HepG2 (cell line): ENCODE results near the gene CLPSL2. TPM values are rescaled to one million over a fixed set of nuclear protein-coding genes. Genes with fewer than 3 reads are reported as not detected.

Experiments
- ASH2L ChIP-seq: fragments of 300-600, 200-600 bp; sonication (generic); IDR thresholded peaks from 2 replicates; pipeline ENCODE4 v1.7.0; 2017; ENCODE audit warnings: low read depth, mild to moderate bottlenecking, moderate library complexity, mixed read lengths, low read length; ENCODE audit not compliant: insufficient read length
- CBX5 ChIP-seq: sonication (generic); formaldehyde crosslinking; IDR thresholded peaks from 2 replicates; pipeline ENCODE4 v1.4.0; 2020; ENCODE audit warnings: missing genetic modification reagents, borderline replicate concordance
- EHMT2 ChIP-seq: fragments of 200-600 bp; sonication (generic); IDR thresholded peaks from 2 replicates; pipeline ENCODE4 v1.7.0; 2017; ENCODE audit warnings: antibody characterized with exemption, low read depth, low read length, borderline replicate concordance
- ESRRA ChIP-seq: sonication (generic); formaldehyde crosslinking; IDR thresholded peaks from 2 replicates; pipeline ENCODE4 v1.5.1; 2020; ENCODE audit warnings: mild to moderate bottlenecking, low read depth, missing genetic modification reagents
- FOXC1 ChIP-seq: sonication (generic); formaldehyde crosslinking; IDR thresholded peaks from 2 replicates; pipeline ENCODE4 v1.8.0; 2022; ENCODE audit warnings: mild to moderate bottlenecking, missing genetic modification reagents, borderline replicate concordance
- HDAC6 ChIP-seq: fragments of 200-600 bp; sonication (generic); IDR thresholded peaks from 2 replicates; pipeline ENCODE4 v1.7.0; 2017; ENCODE audit warnings: mild to moderate bottlenecking, antibody characterized with exemption, low read length, low read depth
- IKZF4 ChIP-seq: sonication (generic); formaldehyde crosslinking; IDR thresholded peaks from 2 replicates; pipeline ENCODE4 v1.5.1; 2020; ENCODE audit warnings: borderline replicate concordance, mild to moderate bottlenecking, low read depth, missing genetic modification reagents; ENCODE audit errors: not compliant biosample characterization
- KLF13 ChIP-seq: sonication (generic); formaldehyde crosslinking; IDR thresholded peaks from 2 replicates; pipeline ENCODE4 v1.4.0; 2020; ENCODE audit warnings: mild to moderate bottlenecking, missing genetic modification reagents
- LCORL ChIP-seq, 2 experiments: fragments of 450-650 bp in 1 of 2; sonication (generic) in 1 of 2; formaldehyde crosslinking in 1 of 2; IDR thresholded peaks; 2 replicates each; pipeline versions ENCODE4 v1.5.0 to v1.6.1; 2017 to 2020; ENCODE audit warnings: antibody characterized with exemption in 1 of 2, missing genetic modification reagents in 1 of 2
- MATR3 ChIP-seq: sonication (generic); formaldehyde crosslinking; IDR thresholded peaks from 2 replicates; pipeline ENCODE4 v1.4.0; 2020; ENCODE audit warnings: missing genetic modification reagents
- MEIS2 ChIP-seq: sonication (generic); formaldehyde crosslinking; IDR thresholded peaks from 2 replicates; pipeline ENCODE4 v1.9.0; 2021; ENCODE audit warnings: mild to moderate bottlenecking, missing genetic modification reagents
- MXI1 ChIP-seq: IDR thresholded peaks from 3 replicates; pipeline ENCODE4 v1.6.1; 2012; ENCODE audit warnings: low read depth, low read length, inconsistent platforms, borderline replicate concordance
- NFKB2 ChIP-seq: sonication (generic); formaldehyde crosslinking; IDR thresholded peaks from 2 replicates; pipeline ENCODE4 v1.4.0; 2020; ENCODE audit warnings: missing genetic modification reagents, borderline replicate concordance
- SIX1 ChIP-seq: sonication (generic); formaldehyde crosslinking; IDR thresholded peaks from 2 replicates; pipeline ENCODE4 v1.4.0; 2020; ENCODE audit warnings: missing genetic modification reagents, borderline replicate concordance
- SRSF9 ChIP-seq: fragments of 200-400 bp; formaldehyde crosslinking; IDR thresholded peaks from 2 replicates; pipeline ENCODE4 v1.6.1; 2018; ENCODE audit warnings: borderline replicate concordance, mild to moderate bottlenecking, low read depth, low read length; ENCODE audit not compliant: insufficient read depth, poor library complexity, severe bottlenecking
- TBP ChIP-seq: sonication (generic); formaldehyde crosslinking; IDR thresholded peaks from 2 replicates; pipeline ENCODE4 v1.5.0; 2020; ENCODE audit warnings: missing genetic modification reagents
- TEAD3 ChIP-seq: optimal IDR thresholded peaks from 2 replicates; pipeline ENCODE3; 2016; ENCODE audit warnings: borderline replicate concordance
- XRCC5 ChIP-seq: fragments of 200-400 bp; formaldehyde crosslinking; optimal IDR thresholded peaks from 2 replicates; pipeline ENCODE3; 2017; ENCODE audit warnings: mild to moderate bottlenecking, low read length
- ZFP1 ChIP-seq: IDR thresholded peaks from 2 replicates; pipeline ENCODE4 v1.6.1; 2016
- ZNF432 ChIP-seq: sonication (generic); formaldehyde crosslinking; IDR thresholded peaks from 2 replicates; pipeline ENCODE4 v1.5.0; 2020; ENCODE audit warnings: missing genetic modification reagents, mild to moderate bottlenecking, borderline replicate concordance
- ZNF530 ChIP-seq: sonication (generic); formaldehyde crosslinking; IDR thresholded peaks from 2 replicates; pipeline ENCODE4 v1.5.0; 2020; ENCODE audit warnings: low read depth, mild to moderate bottlenecking, missing genetic modification reagents
- ZNF556 ChIP-seq: sonication (generic); formaldehyde crosslinking; IDR thresholded peaks from 2 replicates; pipeline ENCODE4 v1.4.0; 2020; ENCODE audit warnings: mild to moderate bottlenecking, missing genetic modification reagents, borderline replicate concordance
- ZNF570 ChIP-seq: sonication (generic); formaldehyde crosslinking; IDR thresholded peaks from 2 replicates; pipeline ENCODE4 v1.4.0; 2020; ENCODE audit warnings: mild to moderate bottlenecking, missing genetic modification reagents, borderline replicate concordance
- ZNF577 ChIP-seq: sonication (generic); formaldehyde crosslinking; IDR thresholded peaks from 2 replicates; pipeline ENCODE4 v1.4.0; 2020; ENCODE audit warnings: mild to moderate bottlenecking, low read depth, missing genetic modification reagents, borderline replicate concordance
- ZNF766 ChIP-seq: sonication (generic); formaldehyde crosslinking; IDR thresholded peaks from 2 replicates; pipeline ENCODE4 v1.5.0; 2020; ENCODE audit warnings: missing genetic modification reagents, borderline replicate concordance
- ZSCAN22 ChIP-seq: sonication (generic); formaldehyde crosslinking; IDR thresholded peaks from 2 replicates; pipeline ENCODE4 v1.4.0; 2020; ENCODE audit warnings: mild to moderate bottlenecking, missing genetic modification reagents
- polyA plus RNA-seq, 8 experiments: library from polyadenylated mRNA; depleted of rRNA in 3 of 8; stranded (reverse) in 7 of 8; unstranded in 1 of 8; fragments of >200 nt; fragmentation: Illumina TruSeq in 4 of 8; extraction: Trizol in 4 of 8; gene quantifications; 2 replicates each; pipeline versions ENCODE4 v1.2.1 to v1.2.3, GENCODE V29; 2011 to 2016; ENCODE audit warnings: low read depth in 4 of 8, missing spikeins in 1 of 8, mixed read lengths in 1 of 8; ENCODE audit not compliant: insufficient read depth in 1 of 8
- total RNA-seq, 5 experiments: library from RNA; depleted of rRNA; stranded (reverse); fragments of >200 nt; fragmentation: Illumina TruSeq; extraction: Trizol; gene quantifications; 2 replicates each; pipeline ENCODE4 v1.2.3, GENCODE V29; 2016; ENCODE audit warnings: low read depth in 1 of 5
- TF ChIP-seq, protein P1 (sequence below): sonication (generic); formaldehyde crosslinking; IDR thresholded peaks from 2 replicates; pipeline ENCODE4 v1.8.0; 2022; ENCODE audit warnings: low read depth, missing genetic modification reagents
- TF ChIP-seq, protein P2 (sequence below): sonication (generic); formaldehyde crosslinking; IDR thresholded peaks from 2 replicates; pipeline ENCODE4 v1.5.1; 2020; ENCODE audit warnings: missing genetic modification reagents, mild to moderate bottlenecking, borderline replicate concordance
- TF ChIP-seq, protein P3 (sequence below): sonication (generic); formaldehyde crosslinking; IDR thresholded peaks from 2 replicates; pipeline ENCODE4 v1.4.0; 2020; ENCODE audit warnings: missing genetic modification reagents, borderline replicate concordance

The CLPSL2 gene
- total and polyA plus RNA-seq, 2 of the 13 experiments (the other 11 are each of a cell fraction or from before 2014, with no cell fraction given), result not detected

DNA sequence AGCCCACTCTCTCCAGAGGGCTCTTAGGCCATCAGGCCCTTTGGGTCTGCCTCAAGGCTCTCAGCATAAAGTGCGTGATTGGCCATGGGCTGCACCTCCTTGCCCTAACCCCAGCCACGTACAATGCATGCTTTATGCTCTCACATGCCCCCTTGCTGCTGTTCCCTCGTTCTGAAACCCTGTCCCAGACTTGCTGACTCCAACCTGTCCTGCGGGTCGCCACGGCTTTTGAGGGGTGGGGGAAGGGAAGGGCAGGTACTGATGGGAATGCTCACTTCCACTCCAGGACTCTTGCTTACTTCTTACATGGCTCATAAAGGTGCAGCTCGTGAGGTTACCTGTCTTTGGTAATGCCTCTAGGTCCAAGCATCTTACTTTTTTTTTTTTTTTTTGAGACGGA lies 33.6 kb upstream of the CLPSL2 start (continued):
- TF ChIP-seq ZNF766 (no peak), MATR3 (CRISPR knock-in tag) (no peak), ASH2L (no peak), ZNF432 (CRISPR knock-in tag) (no peak), IKZF4 (no peak), ZNF556 (no peak), ZFP1 (no peak), SIX1 (CRISPR knock-in tag) (no peak), HDAC6 (no peak), CBX5 (CRISPR knock-in tag) (0 out of 2 replicates have a peak, but pooled peaks have one; percentile 18), FOXC1 (CRISPR knock-in tag) (no peak), NFKB2 (CRISPR knock-in tag) (no peak), ESRRA (CRISPR knock-in tag) (no peak), XRCC5 (peak; percentile 89), ZSCAN22 (CRISPR knock-in tag) (no peak), ZNF530 (CRISPR knock-in tag) (no peak), TBP (CRISPR knock-in tag) (no peak), MEIS2 (no peak), ZNF570 (CRISPR knock-in tag) (no peak), ZNF577 (CRISPR knock-in tag) (no peak), TEAD3 (CRISPR knock-in tag) (peak; percentile 69), LCORL (IDR thresholded peaks at IDR 0.05) (no peak), LCORL (CRISPR knock-in tag; IDR thresholded peaks at IDR 0.05) (0 out of 2 replicates have a peak, but pooled peaks have one; percentile 62), EHMT2 (peak; percentile 57; the same call in 1 of the 2 replicates), SRSF9 (no peak), KLF13 (CRISPR knock-in tag) (no peak), MXI1 (no peak)
- TF ChIP-seq, protein P1, sequence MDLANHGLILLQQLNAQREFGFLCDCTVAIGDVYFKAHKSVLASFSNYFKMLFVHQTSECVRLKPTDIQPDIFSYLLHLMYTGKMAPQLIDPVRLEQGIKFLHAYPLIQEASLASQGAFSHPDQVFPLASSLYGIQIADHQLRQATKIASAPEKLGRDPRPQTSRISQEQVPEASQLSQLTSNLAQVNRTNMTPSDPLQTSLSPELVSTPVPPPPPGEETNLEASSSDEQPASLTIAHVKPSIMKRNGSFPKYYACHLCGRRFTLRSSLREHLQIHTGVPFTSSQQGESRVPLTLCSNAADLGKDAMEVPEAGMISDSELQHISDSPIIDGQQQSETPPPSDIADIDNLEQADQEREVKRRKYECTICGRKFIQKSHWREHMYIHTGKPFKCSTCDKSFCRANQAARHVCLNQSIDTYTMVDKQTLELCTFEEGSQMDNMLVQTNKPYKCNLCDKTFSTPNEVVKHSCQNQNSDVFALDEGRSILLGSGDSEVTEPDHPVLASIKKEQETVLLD (CRISPR knock-in tag), result no peak
- TF ChIP-seq, protein P2, sequence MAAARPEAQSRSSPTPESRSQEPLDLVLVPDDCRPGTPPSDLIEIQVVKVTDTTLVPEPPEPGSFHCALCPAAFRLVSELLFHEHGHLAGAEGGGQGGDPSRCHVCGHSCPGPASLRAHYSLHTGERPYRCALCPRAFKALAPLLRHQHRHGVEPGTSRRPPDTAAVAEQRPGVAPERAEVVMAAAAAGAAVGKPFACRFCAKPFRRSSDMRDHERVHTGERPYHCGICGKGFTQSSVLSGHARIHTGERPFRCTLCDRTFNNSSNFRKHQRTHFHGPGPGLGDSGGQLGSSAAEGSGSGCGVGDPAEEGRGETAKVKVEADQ (CRISPR knock-in tag), result no peak
- TF ChIP-seq, protein P3, sequence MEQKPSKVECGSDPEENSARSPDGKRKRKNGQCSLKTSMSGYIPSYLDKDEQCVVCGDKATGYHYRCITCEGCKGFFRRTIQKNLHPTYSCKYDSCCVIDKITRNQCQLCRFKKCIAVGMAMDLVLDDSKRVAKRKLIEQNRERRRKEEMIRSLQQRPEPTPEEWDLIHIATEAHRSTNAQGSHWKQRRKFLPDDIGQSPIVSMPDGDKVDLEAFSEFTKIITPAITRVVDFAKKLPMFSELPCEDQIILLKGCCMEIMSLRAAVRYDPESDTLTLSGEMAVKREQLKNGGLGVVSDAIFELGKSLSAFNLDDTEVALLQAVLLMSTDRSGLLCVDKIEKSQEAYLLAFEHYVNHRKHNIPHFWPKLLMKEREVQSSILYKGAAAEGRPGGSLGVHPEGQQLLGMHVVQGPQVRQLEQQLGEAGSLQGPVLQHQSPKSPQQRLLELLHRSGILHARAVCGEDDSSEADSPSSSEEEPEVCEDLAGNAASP (CRISPR knock-in tag), result no peak
